Non-pigmented ciliary epithelial cell (primary cell): ENCODE results near the gene GFER.

ENCODE experiments used
- DNase-seq: peaks from one replicate; pipeline ENCODE4 v3.0.0-alpha.2; 2010; ENCODE audit warnings: low read depth

The GFER gene

GRCh38 chr16:1974157-1975070 lies 9.6 kb upstream of the GFER start:
- no peak for DNase-seq

- no peak for DNase-seq
Observed at GRCh38 chr16:1975432-1976215, 8.4 kb upstream of the GFER start.

- no peak for DNase-seq
Observed at GRCh38 chr16:1976216-1976520, 7.8 kb upstream of the GFER start.

GRCh38 chr16:1976951-1977874 lies 6.8 kb upstream of the GFER start:
- DNase-seq: no peak

GRCh38 chr16:1977875-1978268 lies 6.1 kb upstream of the GFER start:
- no peak for DNase-seq

GRCh38 chr16:1978476-1979120 lies 5.4 kb upstream of the GFER start:
- no peak for DNase-seq

- DNase-seq: no peak
Observed at GRCh38 chr16:1979271-1980029, 4.5 kb upstream of the GFER start.

- no peak for DNase-seq
Observed at GRCh38 chr16:1980030-1980769, 3.8 kb upstream of the GFER start.

GRCh38 chr16:1980770-1981087 lies 3.3 kb upstream of the GFER start:
- no peak for DNase-seq

GRCh38 chr16:1981398-1981836 lies 2.6 kb upstream of the GFER start, which contains the start of gene NOXO1:
Gene NOXO1 (minus strand): TSS chr16:1981469. CDS start chr16:1981179, 290 bp downstream.
- no peak for DNase-seq

GRCh38 chr16:1982013-1982433 lies 2.0 kb upstream of the GFER start:
- no peak for DNase-seq

GRCh38 chr16:1982991-1983543 lies 926 bp upstream of the GFER start:
- no peak for DNase-seq

GRCh38 chr16:1984347-1985225 lies 593 bp downstream of the GFER start:
- DNase-seq: no peak

GRCh38 chr16:1985466-1986150 lies 1.6 kb downstream of the GFER start:
- DNase-seq: no peak

- no peak for DNase-seq
Observed at GRCh38 chr16:1987198-1987597, 3.2 kb downstream of the GFER start.

GRCh38 chr16:1989209-1990100 lies 5.5 kb downstream of the GFER start, which contains the start of gene SYNGR3:
Gene SYNGR3 (plus strand): TSS chr16:1989970. CDS start chr16:1990103, 133 bp downstream.
- DNase-seq: no peak

GRCh38 chr16:1990101-1990350 lies 6.0 kb downstream of the GFER start:
- DNase-seq: no peak
